Measurements from ENCODE around the gene CLIP1. TPM values are rescaled to one million over a fixed set of nuclear protein-coding genes. Genes with fewer than 3 reads are reported as not detected.
A peak's percentile ranks its signal among the peaks of the same experiment; 100 is the strongest.
"Not testable (repeated sequence)": the region's sequence is repeated elsewhere in the genome, so short reads cannot be mapped to it uniquely, and the experiment has no call there.

CLIP1 gene
- total RNA-seq, 4 donors from 2014 or later: 55.7 to 167 (median 86.0) TPM

- H3K9me3 ChIP-seq: no peaks in the 10 kb centered on the region
- no peak for TF ChIP-seq POLR2A (IDR thresholded peaks at IDR 0.05)
- peaks cover 0 to 60% (median 0%) of the 10 kb centered on the region in 3 donors for H3K36me3 ChIP-seq
- H3K27ac ChIP-seq: no peak overlapping the region
- no peak overlapping the region for H3K4me3 ChIP-seq
- H3K4me1 ChIP-seq: no peaks in the 10 kb centered on the region
- no peaks in the 10 kb centered on the region for H3K27me3 ChIP-seq
- DNase-seq: no peak
These were observed 140.4 kb downstream of the CLIP1 start for GRCh38 chr12:122282061-122282460.

GRCh38 chr12:122276242-122276641 lies 146.2 kb downstream of the CLIP1 start:
- DNase-seq: no peak
- TF ChIP-seq CTCF (IDR thresholded peaks at IDR 0.05) (no peak), POLR2A (IDR thresholded peaks at IDR 0.05) (no peak)
- peaks cover 0 to 73% (median 0%) of the 10 kb centered on the region in 3 donors for H3K36me3 ChIP-seq
- H3K4me3 ChIP-seq: no peak overlapping the region
- H3K27ac ChIP-seq: no peak overlapping the region
- H3K9me3 ChIP-seq: no peaks in the 10 kb centered on the region
- H3K27me3 ChIP-seq: no peaks in the 10 kb centered on the region
- no peaks in the 10 kb centered on the region for H3K4me1 ChIP-seq

- no peak overlapping the region for H3K4me3 ChIP-seq
- no peaks in the 10 kb centered on the region for H3K4me1 ChIP-seq
- H3K36me3 ChIP-seq: peaks cover 0 to 67% (median 0%) of the 10 kb centered on the region in 3 donors
- no peak for DNase-seq
- no peaks in the 10 kb centered on the region for H3K27me3 ChIP-seq
- no peaks in the 10 kb centered on the region for H3K9me3 ChIP-seq
- H3K27ac ChIP-seq: no peak overlapping the region
- TF ChIP-seq POLR2A (IDR thresholded peaks at IDR 0.05): no peak
These were observed 147.0 kb downstream of the CLIP1 start for GRCh38 chr12:122275459-122275858.

GRCh38 chr12:122266230-122266901 lies 156.1 kb downstream of the CLIP1 start, which contains the start of gene VPS33A:
Gene VPS33A (minus strand): TSS chr12:122266494. CDS start chr12:122266408, 86 bp downstream.
- Histone ChIP-seq H3K9me3 (no peaks in the 10 kb centered on the region), H3K27me3 (no peaks in the 10 kb centered on the region), H3K4me3 (peak within 1 kb of the TSS; percentile 81 to 96 (median 84)), H3K4me1 (peaks cover 0 to 11% (median 2%) of the 10 kb centered on the region in 4 donors), H3K36me3 (peaks cover 0 to 30% (median 0%) of the 10 kb centered on the region in 3 donors), H3K27ac (peak within 1 kb of the TSS; percentile 88 to 95 (median 91))
- TF ChIP-seq CTCF (IDR thresholded peaks at IDR 0.05) (no peak), POLR2A (IDR thresholded peaks at IDR 0.05) (peak; percentile 55 to 64)
- peak; percentile 93 to 98 (median 98) for DNase-seq

- TF ChIP-seq CTCF (IDR thresholded peaks at IDR 0.05) (no peak), POLR2A (IDR thresholded peaks at IDR 0.05) (no peak)
- DNase-seq: peak in 2 of 3 donors; percentile 68 to 77
These were observed 156.6 kb downstream of the CLIP1 start for GRCh38 chr12:122265886-122266229.

GRCh38 chr12:122265476-122265875 lies 157.0 kb downstream of the CLIP1 start:
- TF ChIP-seq CTCF (IDR thresholded peaks at IDR 0.05): no peak
- TF ChIP-seq POLR2A (IDR thresholded peaks at IDR 0.05): no peak

More at GRCh38 chr12:122265886-122266229, 156.6 kb downstream of the CLIP1 start:
- peak overlapping the region; percentile 81 to 96 (median 84) for H3K4me3 ChIP-seq
- no peaks in the 10 kb centered on the region for H3K9me3 ChIP-seq
- H3K36me3 ChIP-seq: peaks cover 0 to 34% (median 0%) of the 10 kb centered on the region in 3 donors
- H3K4me1 ChIP-seq: peaks cover 0 to 11% (median 2%) of the 10 kb centered on the region in 4 donors
- H3K27ac ChIP-seq: peak overlapping the region; percentile 88 to 95 (median 91)
- H3K27me3 ChIP-seq: no peaks in the 10 kb centered on the region

GRCh38 chr12:122260735-122261134 lies 161.7 kb downstream of the CLIP1 start:
- not testable (repeated sequence) for DNase-seq, H3K27ac ChIP-seq, H3K9me3 ChIP-seq, H3K27me3 ChIP-seq, H3K4me3 ChIP-seq
- peaks cover 0 to 11% (median 0%) of the 10 kb centered on the region in 4 donors for H3K4me1 ChIP-seq
- H3K36me3 ChIP-seq: peaks cover 0 to 83% (median 0%) of the 10 kb centered on the region in 3 donors

More at GRCh38 chr12:122265476-122265875, 157.0 kb downstream of the CLIP1 start:
- no peaks in the 10 kb centered on the region for H3K27me3 ChIP-seq
- no peak for DNase-seq
- peaks cover 0 to 11% (median 2%) of the 10 kb centered on the region in 4 donors for H3K4me1 ChIP-seq
- H3K4me3 ChIP-seq: peak overlapping the region; percentile 81 to 96 (median 84)
- H3K27ac ChIP-seq: peak overlapping the region; percentile 88 to 95 (median 91)
- H3K36me3 ChIP-seq: peaks cover 0 to 38% (median 0%) of the 10 kb centered on the region in 3 donors
- H3K9me3 ChIP-seq: no peaks in the 10 kb centered on the region

GRCh38 chr12:122258939-122259338 lies 163.5 kb downstream of the CLIP1 start:
- not testable (repeated sequence) for H3K4me3 ChIP-seq, H3K27me3 ChIP-seq, H3K4me1 ChIP-seq, DNase-seq, H3K27ac ChIP-seq, H3K9me3 ChIP-seq
- peaks cover 0 to 79% (median 0%) of the 10 kb centered on the region in 3 donors for H3K36me3 ChIP-seq

GRCh38 chr12:122258462-122258861 lies 164.0 kb downstream of the CLIP1 start:
- H3K4me1 ChIP-seq, DNase-seq: not testable (repeated sequence)
- peaks cover 0 to 78% (median 0%) of the 10 kb centered on the region in 3 donors for H3K36me3 ChIP-seq

More at GRCh38 chr12:122258462-122258861, 164.0 kb downstream of the CLIP1 start:
- not testable (repeated sequence) for H3K4me3 ChIP-seq, H3K9me3 ChIP-seq, H3K27me3 ChIP-seq, H3K27ac ChIP-seq

Measured in Peyer's patch (tissue), 4 donors.